B cell (primary cell): Measurements from ENCODE around the gene CHD1.

Source experiments
- EZH2 ChIP-seq: IDR thresholded peaks from 2 replicates; pipeline ENCODE4 v1.6.1; 2012; ENCODE audit warnings: borderline replicate concordance, low read depth, mild to moderate bottlenecking, moderate library complexity, low read length; ENCODE audit not compliant: insufficient read depth, poor library complexity, severe bottlenecking
- TF ChIP-seq, protein P1 (sequence below): fragments of 200-600 bp; IDR thresholded peaks from one replicate; pipeline ENCODE4 v1.8.0; 2022; ENCODE audit warnings: antibody characterized with exemption, mild to moderate bottlenecking

GRCh38 chr5:98923966-98924365 lies 4.8 kb downstream of the CHD1 start:
- TF ChIP-seq EZH2: no peak
- TF ChIP-seq, protein P1, sequence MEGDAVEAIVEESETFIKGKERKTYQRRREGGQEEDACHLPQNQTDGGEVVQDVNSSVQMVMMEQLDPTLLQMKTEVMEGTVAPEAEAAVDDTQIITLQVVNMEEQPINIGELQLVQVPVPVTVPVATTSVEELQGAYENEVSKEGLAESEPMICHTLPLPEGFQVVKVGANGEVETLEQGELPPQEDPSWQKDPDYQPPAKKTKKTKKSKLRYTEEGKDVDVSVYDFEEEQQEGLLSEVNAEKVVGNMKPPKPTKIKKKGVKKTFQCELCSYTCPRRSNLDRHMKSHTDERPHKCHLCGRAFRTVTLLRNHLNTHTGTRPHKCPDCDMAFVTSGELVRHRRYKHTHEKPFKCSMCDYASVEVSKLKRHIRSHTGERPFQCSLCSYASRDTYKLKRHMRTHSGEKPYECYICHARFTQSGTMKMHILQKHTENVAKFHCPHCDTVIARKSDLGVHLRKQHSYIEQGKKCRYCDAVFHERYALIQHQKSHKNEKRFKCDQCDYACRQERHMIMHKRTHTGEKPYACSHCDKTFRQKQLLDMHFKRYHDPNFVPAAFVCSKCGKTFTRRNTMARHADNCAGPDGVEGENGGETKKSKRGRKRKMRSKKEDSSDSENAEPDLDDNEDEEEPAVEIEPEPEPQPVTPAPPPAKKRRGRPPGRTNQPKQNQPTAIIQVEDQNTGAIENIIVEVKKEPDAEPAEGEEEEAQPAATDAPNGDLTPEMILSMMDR: no peak
